GM21360 (cell line): Measurements from ENCODE around the gene MAML2.

Source experiments
- ATAC-seq: cut with Tn5 transposase; IDR thresholded peaks from one replicate; pipeline ENCODE4 v1.9.1; 2021; ENCODE audit warnings: mild to moderate bottlenecking, moderate library complexity; ENCODE audit not compliant: unreplicated experiment

Gene MAML2

DNA sequence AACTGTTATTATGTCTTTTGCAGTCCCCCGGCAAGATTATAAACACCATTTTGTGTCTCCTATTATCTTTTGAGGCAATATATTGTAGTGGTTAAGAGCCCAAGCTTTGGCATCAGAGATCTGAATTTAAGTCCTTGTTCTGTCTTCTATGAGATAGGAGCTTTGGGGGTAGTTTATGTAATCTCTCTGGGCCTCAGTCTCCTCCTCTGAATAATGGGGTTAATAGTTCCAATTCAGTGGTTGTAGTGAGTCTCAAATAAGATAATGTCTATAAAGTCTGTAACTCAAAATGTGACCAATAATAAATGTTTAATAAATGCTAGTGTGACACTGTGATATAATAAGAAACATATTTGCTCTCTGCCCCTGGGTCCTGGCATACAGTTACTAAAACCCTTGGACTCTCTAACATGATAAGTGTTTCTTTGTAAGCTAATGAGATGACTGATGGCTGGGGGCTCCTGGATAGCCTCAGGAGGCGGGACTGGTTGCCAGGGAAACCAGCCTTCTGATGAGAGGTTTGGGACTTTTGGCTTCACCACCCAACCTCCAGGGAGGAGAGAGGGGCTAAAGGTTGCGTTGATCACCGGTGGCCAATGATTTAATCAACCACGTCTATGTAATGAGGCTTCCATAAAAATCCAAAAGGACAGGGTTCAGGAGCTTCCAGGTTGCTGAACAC is 235.7 kb downstream of the MAML2 start:
- ATAC-seq = no peak

DNA sequence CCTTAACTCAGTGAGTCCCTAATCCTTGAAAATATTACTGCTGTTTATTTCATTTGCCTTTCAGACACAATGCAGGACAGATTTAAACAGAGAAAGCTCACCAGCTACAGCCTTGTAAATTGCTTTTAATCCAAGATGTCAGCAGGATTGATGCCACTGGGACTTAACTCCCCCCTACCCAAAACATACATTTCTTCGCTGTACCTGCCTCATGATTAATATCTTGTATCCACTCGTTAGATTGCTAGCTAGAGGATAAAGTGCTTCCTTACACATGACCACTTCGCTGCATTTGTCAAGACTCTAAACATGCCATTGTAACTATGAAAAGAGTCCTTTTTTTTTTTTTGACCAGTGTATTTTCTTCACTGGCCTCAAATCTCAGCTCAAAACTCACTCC is 236.3 kb downstream of the MAML2 start:
- no peak for ATAC-seq

DNA sequence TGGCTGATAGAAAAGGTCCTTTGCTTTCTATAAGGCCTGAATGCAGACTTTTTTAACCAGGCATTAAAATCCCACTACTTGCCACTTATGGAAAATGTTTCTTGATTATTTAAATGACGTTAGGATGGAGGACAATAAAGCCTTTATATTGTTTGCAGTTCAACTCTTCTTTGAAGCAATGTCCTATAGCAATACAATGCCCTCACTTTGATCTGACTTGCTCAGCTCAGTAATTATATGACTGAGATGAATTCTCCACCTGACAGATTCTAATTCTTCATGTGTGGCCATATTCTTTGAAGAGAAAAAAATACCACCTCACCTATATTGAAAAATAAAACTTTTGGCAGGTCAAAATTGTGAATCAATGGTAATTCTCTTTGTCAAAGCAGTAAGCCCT is 237.1 kb downstream of the MAML2 start:
- ATAC-seq = no peak

DNA sequence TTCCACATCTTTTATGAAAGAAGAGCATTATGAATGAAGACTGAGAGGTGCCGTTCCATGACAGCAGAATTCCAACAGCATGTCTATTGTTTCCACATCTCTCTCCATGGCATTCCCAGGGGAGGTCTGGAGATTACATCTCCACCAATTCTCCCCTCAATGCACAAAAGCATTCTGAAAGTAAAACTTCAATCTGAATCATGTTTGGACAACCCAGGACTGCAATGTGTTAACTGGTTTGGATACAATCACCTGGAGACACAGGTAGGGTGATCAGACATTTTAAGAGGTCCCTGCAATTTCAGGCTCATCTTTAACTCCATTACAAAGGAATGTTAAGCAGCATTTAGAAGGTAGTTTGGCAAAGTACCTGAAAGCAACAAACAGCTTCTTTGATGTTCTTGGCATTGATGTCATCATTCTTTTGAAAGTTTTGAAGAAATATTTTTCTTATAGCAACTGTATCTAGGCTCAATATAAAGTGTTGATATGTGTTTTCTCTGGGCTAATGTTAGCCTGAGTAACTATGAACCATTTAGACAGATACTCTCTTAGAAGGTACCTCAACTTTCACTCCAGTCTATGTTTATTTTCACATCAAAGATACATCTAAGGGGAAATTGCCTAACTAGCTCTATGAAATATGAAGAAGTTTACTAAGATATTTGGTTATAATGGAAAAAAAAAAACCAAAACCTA is 237.6 kb downstream of the MAML2 start:
- ATAC-seq = no peak

DNA sequence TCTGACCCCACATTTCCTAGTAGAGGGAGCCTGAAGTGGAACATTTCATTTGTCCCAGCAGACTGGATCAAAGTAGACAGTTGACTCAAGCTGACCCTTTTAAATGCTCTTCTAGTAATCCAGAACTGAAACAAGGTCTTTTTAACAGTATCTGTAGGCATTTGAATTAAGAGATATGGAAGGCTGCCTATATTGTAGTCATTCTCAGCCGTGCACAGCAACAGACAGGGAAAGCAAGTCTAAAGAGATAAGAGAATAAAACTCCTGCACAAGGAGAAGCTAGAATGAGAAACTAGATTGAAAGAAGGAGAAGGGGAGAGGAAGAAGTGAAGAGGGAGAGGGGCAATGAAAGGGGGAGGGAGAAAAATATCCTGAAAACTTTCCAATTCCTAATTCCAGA is 238.5 kb downstream of the MAML2 start:
- ATAC-seq = no peak

DNA sequence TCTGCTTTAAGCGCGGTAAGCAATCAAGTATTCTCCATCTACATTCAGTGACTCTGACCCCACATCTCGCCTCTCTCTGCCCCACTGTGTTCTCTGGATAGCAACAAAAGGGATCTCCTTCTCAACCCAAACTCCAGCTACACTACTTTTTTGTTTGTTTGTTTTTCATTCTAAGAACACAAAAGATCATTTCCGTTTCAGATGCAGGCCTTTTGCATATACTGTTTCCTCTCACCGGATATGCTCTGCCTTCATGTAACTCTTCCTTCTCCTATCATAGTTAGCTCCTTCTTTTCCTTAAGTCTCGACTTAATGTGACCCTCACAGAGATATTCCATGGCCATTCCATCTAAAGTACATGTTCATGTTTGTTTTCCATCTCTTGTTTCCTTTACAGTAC is 239.3 kb downstream of the MAML2 start:
- no peak for ATAC-seq

DNA sequence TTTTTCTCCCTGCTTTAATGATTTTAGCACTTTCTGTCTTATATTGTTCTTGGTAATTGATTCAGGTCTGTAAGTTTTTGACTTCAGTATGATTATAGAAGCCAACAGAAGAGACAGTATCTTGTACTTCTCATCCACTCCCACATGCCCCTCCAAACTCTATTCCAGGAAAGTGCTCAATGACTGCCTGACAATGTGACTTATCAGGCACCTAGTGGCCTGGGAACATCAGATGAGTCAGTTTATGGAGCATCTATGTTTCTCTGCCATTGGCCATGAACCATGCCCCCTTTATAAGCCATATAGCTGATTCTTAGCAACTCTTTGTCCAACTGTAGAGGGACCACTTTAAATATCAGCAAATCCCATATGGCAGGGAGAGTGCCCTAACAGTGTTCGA is 239.9 kb downstream of the MAML2 start:
- ATAC-seq = no peak

DNA sequence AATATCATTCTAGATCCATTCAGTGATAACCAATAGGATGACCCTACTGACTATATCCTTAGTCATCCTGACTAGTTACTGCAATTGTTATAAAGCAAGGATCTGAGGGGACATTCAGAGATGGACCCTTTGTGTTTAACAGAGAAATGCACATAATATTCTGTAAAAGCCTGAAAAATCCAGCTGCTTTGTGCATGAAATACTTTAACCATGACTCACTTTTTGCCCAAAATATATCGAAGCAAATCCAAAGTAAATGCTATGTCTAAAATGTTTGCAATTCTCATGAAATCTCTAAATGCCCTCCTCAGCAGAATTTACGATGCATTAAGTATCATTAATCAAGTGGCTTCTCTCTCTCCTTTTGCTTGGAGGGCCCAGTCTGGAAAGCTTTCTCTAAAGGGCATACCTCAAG is 240.3 kb downstream of the MAML2 start:
- no peak for ATAC-seq

DNA sequence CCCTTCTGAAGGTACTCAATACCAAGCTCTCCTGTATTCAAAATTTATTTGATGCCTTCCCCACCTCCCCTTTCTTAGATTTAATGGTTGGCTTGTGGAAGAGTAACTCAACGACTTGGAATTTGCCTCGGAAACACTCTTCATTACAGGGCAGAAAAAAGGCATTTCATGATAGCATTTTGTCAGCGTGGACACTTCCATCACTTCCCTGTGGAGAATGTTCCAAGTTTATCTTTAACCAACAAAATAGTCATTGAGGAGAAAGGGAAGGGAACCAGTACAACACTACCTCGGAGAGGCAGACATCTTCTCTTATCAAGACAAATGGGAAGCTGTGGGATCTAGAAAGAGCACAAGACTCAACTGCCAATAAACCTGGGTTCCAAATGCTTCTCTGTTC is 241.8 kb downstream of the MAML2 start:
- no peak for ATAC-seq

DNA sequence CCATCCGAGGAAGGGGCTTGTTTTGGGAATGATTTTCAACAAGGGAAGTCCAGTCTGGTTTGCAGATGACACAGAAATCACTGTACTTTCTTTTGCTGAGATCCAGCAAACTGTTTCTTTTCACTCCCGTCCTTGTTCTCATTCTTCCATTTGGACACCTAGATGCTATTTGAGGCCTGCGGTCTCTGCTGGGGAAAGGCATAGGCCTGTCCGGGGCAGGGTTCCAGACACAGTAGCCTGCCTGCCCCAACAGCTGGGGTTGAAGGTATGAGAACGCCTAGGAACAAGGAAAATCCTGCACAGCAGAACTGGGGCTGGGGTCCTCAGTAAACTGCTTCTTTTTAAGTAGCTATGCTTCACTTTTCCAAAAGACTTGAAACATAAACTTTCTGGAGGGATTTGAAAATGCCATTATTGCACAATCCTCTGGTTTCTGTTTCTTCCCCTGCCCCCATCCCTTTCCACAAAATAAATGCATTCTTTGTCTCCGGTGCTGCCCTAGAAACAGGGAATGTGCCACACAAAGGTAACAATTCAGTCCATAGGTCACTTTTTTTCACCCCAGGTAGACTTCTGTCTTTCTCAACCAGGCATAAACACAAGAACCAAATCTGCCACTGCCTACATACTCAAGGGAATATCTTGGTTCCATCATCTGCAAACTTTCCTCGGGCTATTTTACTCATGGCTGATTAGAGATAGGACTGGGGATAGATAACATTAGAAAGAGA is 244.3 kb downstream of the MAML2 start:
- ATAC-seq = no peak

DNA sequence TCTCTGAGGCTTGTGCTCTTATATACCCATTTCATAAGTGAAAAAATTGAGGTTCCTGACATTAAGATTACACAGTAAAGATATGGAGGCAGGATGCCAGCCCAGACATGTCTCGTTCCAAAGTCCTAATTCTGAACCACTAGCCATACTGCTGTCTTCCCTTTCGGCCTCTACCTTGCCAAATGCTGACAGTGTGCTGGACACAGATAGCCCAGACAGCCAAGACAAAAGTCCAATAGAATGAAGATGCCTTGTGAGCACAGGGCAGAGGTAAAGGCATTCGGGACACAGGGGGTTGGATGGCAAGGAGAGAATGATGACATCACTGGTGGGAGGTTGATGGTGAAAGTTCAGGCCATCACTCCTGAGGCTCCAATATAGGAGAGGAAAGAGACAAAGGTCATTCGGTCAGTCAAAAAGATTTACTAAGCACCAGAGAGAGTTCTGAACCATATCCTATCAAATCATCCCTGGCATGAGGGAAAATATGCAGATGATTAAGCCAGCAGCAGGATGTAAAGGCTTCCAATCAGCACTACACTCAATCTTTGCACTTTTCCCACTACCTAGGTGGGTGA is 245.1 kb downstream of the MAML2 start:
- no peak for ATAC-seq

DNA sequence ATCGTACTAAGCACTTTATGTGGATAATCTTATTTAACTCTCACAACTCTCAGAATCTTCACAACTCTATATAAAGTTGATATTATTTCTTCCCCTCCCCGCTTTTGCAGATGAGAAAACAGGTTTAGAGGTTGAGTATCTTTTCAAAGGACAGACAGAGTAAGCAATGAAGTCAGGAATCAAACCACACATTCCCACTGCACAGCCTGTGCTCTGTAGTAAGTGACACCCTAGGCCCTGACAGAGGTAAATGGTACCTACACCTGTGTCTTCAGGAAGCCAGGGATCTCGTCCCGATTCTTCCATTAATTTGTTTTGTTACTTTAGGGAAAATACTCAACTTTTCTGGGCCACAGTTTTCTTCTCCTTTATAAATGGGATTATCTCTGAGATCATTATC is 246.6 kb downstream of the MAML2 start:
- no peak for ATAC-seq

DNA sequence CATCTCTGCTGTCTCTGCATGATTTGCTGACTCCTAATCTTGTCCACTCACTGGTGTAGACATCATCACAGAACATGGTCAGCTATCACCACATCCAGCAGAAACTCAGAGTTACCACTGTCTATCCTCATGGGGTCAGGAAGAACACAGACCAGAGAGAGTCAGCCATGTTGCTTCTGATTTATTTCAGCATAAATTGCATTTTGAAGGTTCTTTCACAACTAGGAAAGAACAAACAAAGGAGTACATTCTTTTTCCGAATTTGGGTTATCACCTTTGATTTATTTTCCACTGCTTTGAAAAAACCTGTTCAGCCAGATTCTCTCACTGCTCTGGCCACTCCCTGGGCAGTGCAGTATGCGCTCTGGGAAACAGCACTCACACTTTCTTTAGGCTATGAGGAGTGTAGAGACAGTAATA is 247.1 kb downstream of the MAML2 start:
- no peak for ATAC-seq

DNA sequence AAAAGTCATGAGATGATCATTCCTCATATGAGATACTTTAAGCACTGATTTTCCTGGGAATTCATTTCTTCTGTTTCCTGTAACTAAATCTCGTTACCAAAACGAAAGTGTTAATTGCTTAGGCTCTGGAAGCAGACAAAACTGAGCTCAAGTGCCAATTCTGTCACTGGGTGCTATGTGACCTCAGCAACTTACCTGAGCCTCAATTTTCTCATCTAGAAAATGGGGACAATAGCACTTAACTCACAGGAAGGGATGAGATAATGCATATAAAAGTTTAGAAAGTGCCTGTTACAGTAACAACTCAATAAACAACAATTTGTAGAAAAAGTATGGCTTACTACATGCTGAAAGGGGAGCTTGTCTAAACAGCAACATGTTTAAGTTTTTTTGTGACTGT is 248.8 kb downstream of the MAML2 start:
- no peak for ATAC-seq

DNA sequence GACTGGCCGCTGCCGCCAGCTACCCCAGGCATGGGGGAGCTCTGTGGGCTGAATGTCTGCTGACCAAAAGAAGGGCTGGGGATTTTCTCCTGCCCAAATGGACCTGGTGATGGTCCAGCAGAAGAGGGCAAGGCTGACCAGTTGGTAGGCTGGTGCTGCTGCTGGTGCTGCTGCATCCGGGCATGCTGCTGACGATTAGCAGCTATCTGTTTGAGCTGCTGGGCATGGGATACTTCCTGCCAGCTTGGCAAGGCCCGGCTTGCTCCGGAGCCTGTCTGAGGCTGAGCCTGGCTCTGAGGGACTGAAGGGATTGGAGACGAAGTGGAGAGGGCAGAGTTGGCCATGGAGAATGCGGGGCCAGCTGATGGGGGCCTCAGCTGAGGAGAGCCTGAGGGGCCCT is 250.5 kb downstream of the MAML2 start:
- ATAC-seq = no peak

DNA sequence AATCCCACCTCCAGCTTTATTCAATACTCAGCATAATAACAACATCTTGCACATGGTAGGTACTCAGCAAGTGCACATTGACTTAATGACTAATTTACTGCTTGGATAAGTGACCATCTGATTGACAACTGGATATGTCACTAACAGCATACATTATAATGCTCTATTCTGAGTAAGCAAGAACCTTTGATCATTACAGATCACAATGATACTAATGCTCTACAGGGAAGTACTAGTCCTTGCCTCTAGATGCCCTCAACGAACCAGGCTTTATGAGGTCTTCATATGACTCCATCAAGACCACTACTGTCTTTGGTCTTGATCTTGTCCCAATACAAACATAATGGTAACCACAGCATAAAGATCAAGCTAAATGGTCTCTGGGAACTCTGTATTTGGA is 251.5 kb downstream of the MAML2 start:
- no peak for ATAC-seq

DNA sequence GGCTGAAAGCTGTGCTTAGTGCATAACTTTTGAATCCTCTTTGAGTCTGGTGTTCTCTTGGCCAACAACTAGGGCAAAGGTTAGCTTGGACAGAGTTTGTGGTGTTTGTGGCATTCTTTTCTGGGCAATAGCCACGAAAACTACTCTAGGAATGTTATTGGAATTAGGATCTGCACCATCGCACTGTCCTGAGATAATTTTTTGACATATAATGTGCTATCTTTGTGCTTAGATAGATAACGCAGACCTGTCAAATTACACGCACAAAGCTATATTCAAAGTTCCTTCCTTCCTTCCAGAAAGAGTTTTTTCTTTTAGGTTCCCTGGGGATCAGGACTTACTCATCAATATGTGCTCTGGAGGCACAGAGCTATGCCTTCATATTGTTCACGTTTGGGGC is 252.3 kb downstream of the MAML2 start:
- no peak for ATAC-seq

DNA sequence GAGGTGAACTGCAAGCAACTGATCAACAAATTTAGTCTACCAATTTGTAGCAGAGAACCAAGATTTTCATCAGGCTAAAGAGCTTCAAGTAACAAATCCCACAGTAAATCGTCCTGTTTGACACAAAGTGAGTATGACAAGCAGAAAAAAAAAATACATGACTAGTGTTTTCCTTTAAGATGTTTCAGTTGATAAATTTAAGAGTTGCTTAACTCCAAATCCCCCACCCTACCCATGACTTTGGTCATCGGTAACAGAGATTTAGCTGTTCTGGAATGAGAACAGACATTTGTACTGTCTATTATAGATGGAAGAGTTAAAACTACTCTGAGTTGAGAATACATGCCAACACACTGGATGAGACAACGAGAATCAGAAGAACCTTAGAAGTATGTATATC is 254.1 kb downstream of the MAML2 start:
- no peak for ATAC-seq

DNA sequence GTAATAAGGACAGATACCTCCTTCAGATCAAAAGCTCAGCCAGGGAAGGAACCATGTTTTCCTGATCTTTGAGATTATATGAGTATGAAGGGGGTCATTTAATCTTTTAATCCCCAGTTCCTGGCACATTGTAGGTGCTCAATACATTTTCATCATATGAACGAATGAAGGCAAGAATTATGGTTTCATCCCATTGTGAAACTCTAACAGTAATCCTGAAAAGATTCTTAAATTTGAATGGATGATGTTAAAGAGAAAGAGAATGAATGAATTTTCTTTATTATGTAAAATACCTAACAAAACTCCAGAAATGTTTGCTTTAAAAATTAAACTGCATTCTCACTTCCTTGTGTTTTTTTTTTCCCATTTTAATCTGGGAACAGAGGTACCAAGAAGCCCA is 256.9 kb downstream of the MAML2 start:
- ATAC-seq = no peak

DNA sequence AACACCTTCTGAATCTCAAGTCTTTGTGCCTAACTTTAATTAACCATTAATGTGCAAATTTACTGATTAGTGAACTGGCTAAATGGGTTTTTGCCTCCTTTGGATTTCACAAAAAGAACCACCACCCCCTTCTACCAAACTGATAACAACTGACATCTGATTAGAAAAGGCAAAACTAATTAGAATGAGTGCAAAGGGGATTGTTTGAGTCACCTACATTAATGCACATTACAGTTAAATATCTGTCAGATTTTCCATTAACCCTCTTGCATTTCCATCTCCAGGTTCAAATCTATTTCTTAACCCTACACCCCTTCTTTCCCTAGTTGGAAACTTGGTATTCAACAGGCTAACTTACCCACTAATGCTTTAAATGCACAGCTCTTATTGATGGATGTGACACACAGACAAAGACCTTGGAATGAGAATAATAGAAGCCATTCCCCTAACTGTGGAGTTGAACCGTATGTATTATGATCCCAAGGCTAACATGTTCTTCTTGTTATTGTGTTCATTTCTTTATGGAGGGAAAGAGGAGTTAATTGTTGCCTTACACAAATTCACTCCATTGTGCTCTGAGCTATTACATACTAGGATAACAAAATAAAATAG is 257.6 kb downstream of the MAML2 start:
- ATAC-seq = no peak

DNA sequence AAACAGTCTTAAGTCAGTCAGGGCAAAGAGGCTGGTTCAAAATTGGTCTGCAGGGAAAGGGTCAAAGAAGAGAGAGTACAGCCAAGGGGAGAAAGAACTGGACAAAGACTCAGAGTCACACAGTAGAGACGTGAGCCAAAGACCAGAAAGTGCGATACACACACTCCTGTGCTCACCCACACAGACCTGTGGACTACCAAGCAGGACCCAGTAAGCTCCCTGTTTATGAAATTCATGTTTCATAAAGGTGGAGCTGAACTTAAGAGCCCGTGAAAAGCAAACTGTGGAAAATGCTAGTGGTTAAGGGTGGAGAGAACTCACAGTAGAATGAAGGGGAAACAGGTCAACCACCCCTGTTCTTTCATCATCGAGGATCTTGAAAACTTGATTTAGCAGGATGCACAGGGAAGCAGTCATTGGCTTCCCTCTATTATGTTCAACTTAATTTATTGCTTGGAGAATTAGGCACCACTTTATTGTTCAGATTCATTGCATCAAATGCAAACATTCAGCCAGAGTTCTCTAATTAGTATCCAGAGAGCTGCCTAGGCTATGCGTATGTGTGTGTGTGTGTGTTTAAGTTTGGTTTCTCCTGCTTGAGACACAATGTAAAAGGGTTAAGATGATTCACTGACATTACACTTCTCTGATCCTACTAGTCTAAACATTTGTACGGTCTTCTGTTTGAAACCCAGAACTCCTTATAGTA is 258.2 kb downstream of the MAML2 start:
- no peak for ATAC-seq
